Adrenal gland (tissue), 5 donors: ENCODE measurements around the gene LRBA.

Experiments
- CTCF ChIP-seq, 6 experiments: fragments of 450-650 bp in 4 of 6; fragments of 200-600 bp in 2 of 6; sonication (generic) in 1 of 6; IDR thresholded peaks; 1 replicate in 5 of 6; 2 replicates in 1 of 6; pipeline versions ENCODE4 v1.5.1 to v1.8.0; 2016 to 2021; ENCODE audit warnings: antibody characterized with exemption in 6 of 6, mild to moderate bottlenecking in 2 of 6, moderate library complexity in 1 of 6
- POLR2A ChIP-seq, 2 donors: fragments of 450-650 bp; IDR thresholded peaks; one replicate each; pipeline ENCODE4 v1.6.1; 2017; ENCODE audit warnings: antibody characterized with exemption in 2 of 2, mild to moderate bottlenecking in 2 of 2, moderate library complexity in 1 of 2
- donor health status: DM: no; HTN: no; CAD: no.

GRCh38 chr4:150457802-150458201 lies 557.3 kb downstream of the LRBA start:
- no peak for TF ChIP-seq CTCF (IDR thresholded peaks at IDR 0.05)
- no peak for TF ChIP-seq POLR2A (IDR thresholded peaks at IDR 0.05)
